ENCODE results near the gene SRP14. TPM values are rescaled to one million over a fixed set of nuclear protein-coding genes. Genes with fewer than 3 reads are reported as not detected.

SRP14 gene
- total and polyA plus RNA-seq, 9 of the 15 experiments (the other 6 are each of a cell fraction or from before 2014, with no cell fraction given) = 161 to 1,097 (median 402) TPM

DNA sequence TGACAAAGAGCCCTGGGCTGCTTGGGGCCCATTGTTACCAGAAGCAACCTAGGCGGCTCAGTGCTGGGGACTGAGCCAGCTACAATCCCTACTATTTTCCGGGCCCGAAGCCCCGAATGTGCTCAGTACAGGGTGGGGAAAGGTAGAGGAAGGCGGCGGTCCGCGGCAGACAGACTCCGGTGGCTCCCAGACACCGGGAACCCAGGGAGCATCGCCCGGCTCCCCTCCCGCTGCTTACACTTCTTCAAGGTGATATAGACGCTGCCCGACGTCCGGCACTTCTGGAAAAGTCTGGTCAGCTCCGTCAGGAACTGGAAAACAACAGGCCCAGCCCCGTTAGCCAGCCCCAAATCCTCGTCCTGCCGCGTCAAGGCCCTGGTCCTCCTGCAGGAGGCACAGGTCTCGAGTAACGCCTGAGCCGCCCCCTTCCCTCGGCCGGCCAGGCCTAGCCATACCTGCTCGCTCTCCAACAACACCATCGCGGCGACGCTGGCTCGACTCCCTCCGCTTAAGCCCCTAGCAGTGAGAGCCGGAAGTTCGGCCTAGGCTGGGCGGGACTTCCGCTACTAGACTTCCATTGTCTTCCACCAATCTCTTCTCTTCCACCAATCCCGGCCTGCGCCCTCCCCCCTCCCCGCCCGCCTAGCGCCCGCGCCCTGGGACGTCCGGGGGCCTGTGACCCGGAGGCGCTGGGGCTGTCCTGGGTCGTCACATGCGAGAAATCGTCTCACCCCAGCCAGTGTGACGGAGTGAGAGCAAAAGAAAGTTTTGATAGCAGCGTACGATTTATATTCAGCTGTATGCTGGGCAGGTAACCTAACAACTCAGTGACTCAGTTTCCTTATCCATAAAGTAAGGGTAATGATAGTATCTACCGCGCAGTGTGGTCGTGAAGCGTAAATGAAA, at the start of gene SRP14 (continued):
- peak; percentile 47 for TF ChIP-seq RBM22 (IDR thresholded peaks at IDR 0.05; ENCODE audit: low read depth, low read length, poor library complexity, severe bottlenecking)
- TF ChIP-seq CCNT2 (IDR thresholded peaks at IDR 0.05; ENCODE audit: borderline replicate concordance, extremely low read depth, insufficient read length, low read depth, low read length) = peak; percentile 47
- TF ChIP-seq RBFOX2 (IDR thresholded peaks at IDR 0.05; ENCODE audit: low read depth, low read length) = peak; percentile 92
- no peak for TF ChIP-seq SIX5 (IDR thresholded peaks at IDR 0.05; ENCODE audit: borderline replicate concordance in 1 of 2, insufficient read depth in 1 of 2, low read depth in 1 of 2, low read length in 2 of 2)
- 0 out of 2 replicates have a peak, but pooled peaks have one; percentile 45 for TF ChIP-seq HMG20B (CRISPR knock-in tag; IDR thresholded peaks at IDR 0.05)
- no peak for TF ChIP-seq ZNF707 (CRISPR knock-in tag; conservative IDR thresholded peaks at IDR 0.05)
- no peak for TF ChIP-seq SLC30A9 (CRISPR knock-in tag; IDR thresholded peaks at IDR 0.05)
- TF ChIP-seq PHF20 (IDR thresholded peaks at IDR 0.05; ENCODE audit: partially characterized antibody) = peak; percentile 89
- no peak for TF ChIP-seq NFXL1 (CRISPR knock-in tag; IDR thresholded peaks at IDR 0.05)
- TF ChIP-seq ZNF146 (CRISPR knock-in tag; IDR thresholded peaks at IDR 0.05; ENCODE audit: unreplicated experiment) = no peak
- TF ChIP-seq PCBP1 (IDR thresholded peaks at IDR 0.05; ENCODE audit: low read depth, low read length, poor library complexity, severe bottlenecking) = no peak
- no peak for TF ChIP-seq TCF15 (CRISPR knock-in tag; IDR thresholded peaks at IDR 0.05)
- no peak for TF ChIP-seq PTTG1 (tag; IDR thresholded peaks at IDR 0.05; ENCODE audit: low read depth)
- 0 out of 2 replicates have a peak, but pooled peaks have one; percentile 47 for TF ChIP-seq FOXP4 (CRISPR knock-in tag; IDR thresholded peaks at IDR 0.05; ENCODE audit: borderline replicate concordance)
- TF ChIP-seq PTRF (tag; IDR thresholded peaks at IDR 0.05) = no peak
- no peak for TF ChIP-seq IRF2 (CRISPR knock-in tag; IDR thresholded peaks at IDR 0.05)
- peak; percentile 46; the same call in 1 of the 2 replicates for TF ChIP-seq POLR2AphosphoS2 (IDR thresholded peaks at IDR 0.05; ENCODE audit: low read length)
- TF ChIP-seq EP300 (IDR thresholded peaks at IDR 0.05; ENCODE audit: low read length) = no peak; the same call in 1 of the 2 replicates
- TF ChIP-seq PHB2 (IDR thresholded peaks at IDR 0.05; ENCODE audit: low read depth) = no peak
- TF ChIP-seq TEAD1 (CRISPR knock-in tag; IDR thresholded peaks at IDR 0.05) = no peak
- TF ChIP-seq CBX2 (IDR thresholded peaks at IDR 0.05; ENCODE audit: insufficient read depth, low read length, poor library complexity, severe bottlenecking) = no peak
- TF ChIP-seq CEBPB (tag; IDR thresholded peaks at IDR 0.05) = no peak
- no peak for TF ChIP-seq ARID2 (IDR thresholded peaks at IDR 0.05)
- TF ChIP-seq, protein P1, sequence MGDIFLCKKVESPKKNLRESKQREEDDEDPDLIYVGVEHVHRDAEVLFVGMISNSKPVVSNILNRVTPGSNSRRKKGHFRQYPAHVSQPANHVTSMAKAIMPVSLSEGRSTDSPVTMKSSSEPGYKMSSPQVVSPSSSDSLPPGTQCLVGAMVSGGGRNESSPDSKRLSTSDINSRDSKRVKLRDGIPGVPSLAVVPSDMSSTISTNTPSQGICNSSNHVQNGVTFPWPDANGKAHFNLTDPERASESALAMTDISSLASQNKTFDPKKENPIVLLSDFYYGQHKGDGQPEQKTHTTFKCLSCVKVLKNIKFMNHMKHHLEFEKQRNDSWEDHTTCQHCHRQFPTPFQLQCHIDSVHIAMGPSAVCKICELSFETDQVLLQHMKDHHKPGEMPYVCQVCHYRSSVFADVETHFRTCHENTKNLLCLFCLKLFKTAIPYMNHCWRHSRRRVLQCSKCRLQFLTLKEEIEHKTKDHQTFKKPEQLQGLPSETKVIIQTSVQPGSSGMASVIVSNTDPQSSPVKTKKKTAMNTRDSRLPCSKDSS (IDR thresholded peaks at IDR 0.05; ENCODE audit: low read depth, partially characterized antibody) = no peak

All from K562 (cell line).